GM12878 (cell line): ENCODE results near the gene IL16.

Source experiments
- ETV6 ChIP-seq, 2 experiments: fragments of 450-650 bp in 1 of 2; IDR thresholded peaks in 1 of 2; conservative IDR thresholded peaks in 1 of 2; 2 replicates each; pipeline ENCODE4 v1.6.1; 2014; ENCODE audit warnings: antibody characterized with exemption in 1 of 2, borderline replicate concordance in 1 of 2, low read depth in 1 of 2, mild to moderate bottlenecking in 1 of 2, moderate library complexity in 1 of 2
- TF ChIP-seq, protein P1 (sequence below): fragments of 450-650 bp; formaldehyde crosslinking; IDR thresholded peaks from 2 replicates; pipeline ENCODE4 v1.4.0; 2022; ENCODE audit warnings: mild to moderate bottlenecking, moderate library complexity

DNA sequence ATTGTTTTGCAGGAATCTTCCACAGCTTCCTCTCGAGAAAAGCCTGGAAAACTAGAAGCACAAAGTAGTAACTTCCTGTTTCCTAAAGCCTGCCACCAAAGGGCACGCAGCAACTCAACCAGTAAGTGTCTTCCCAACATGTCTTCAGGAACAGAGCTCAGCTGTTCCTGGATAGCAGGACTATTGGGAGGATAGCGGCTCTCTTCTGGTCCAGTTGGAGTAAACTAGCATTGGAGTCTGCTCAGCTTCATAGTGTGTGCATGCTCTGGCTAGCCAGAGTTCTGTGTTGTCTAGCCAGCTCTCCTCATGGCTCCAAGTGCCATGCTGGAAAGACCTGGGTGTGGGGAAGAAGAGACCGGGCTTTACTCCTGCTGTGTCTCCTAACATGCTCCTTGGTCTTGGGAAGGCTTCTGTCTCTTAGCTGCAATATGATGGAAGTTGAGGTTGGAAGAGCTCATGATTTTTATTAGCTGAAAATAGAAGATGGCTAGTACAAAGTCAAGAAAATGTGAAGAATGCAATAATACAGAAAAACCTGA lies 63.1 kb downstream of the IL16 start:
- TF ChIP-seq, protein P1, sequence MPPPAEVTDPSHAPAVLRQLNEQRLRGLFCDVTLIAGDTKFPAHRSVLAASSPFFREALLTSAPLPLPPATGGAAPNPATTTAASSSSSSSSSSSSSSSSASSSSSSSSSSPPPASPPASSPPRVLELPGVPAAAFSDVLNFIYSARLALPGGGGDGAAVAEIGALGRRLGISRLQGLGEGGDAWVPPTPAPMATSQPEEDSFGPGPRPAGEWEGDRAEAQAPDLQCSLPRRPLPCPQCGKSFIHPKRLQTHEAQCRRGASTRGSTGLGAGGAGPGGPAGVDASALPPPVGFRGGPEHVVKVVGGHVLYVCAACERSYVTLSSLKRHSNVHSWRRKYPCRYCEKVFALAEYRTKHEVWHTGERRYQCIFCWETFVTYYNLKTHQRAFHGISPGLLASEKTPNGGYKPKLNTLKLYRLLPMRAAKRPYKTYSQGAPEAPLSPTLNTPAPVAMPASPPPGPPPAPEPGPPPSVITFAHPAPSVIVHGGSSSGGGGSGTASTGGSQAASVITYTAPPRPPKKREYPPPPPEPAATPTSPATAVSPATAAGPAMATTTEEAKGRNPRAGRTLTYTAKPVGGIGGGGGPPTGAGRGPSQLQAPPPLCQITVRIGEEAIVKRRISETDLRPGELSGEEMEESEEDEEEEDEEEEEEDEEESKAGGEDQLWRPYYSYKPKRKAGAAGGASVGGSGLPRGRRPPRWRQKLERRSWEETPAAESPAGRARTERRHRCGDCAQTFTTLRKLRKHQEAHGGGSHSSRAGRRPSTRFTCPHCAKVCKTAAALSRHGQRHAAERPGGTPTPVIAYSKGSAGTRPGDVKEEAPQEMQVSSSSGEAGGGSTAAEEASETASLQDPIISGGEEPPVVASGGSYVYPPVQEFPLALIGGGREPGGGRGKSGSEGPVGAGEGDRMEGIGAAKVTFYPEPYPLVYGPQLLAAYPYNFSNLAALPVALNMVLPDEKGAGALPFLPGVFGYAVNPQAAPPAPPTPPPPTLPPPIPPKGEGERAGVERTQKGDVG (CRISPR knock-in tag): no peak
- TF ChIP-seq ETV6 (conservative IDR thresholded peaks at IDR 0.05 in 1 of 2, IDR thresholded peaks at IDR 0.05 in 1 of 2; ENCODE audit: borderline replicate concordance in 1 of 2, low read depth in 1 of 2): no peak
